Mucosa of gallbladder (tissue), 1 donor: ENCODE measurements around the gene TEX11. TPM values are rescaled to one million over a fixed set of nuclear protein-coding genes. Genes with fewer than 3 reads are reported as not detected.
"Not testable (repeated sequence)": the region's sequence is repeated elsewhere in the genome, so short reads cannot be mapped to it uniquely, and the experiment has no call there.

ENCODE experiments used
- DNase-seq: peaks from one replicate; pipeline ENCODE4 v3.0.0-alpha.2; 2020; ENCODE audit warnings: low spot score
- total RNA-seq: library from RNA; stranded (reverse); gene quantifications from one replicate; pipeline ENCODE4 v1.2.1, GENCODE V29; 2021
- donor health status: DM: no; HTN: no; CAD: no.

The TEX11 gene
- total RNA-seq, result 0.14 TPM

- DNase-seq, result no peak
Observed at GRCh38 chrX:70908541-70908940, at the start of gene TEX11. Gene TEX11 (minus strand): TSS chrX:70908711. CDS start chrX:70907789, 922 bp downstream.

GRCh38 chrX:70954871-70955270 lies 46.4 kb upstream of the TEX11 start:
- no peak for DNase-seq

- DNase-seq, result no peak
Observed at GRCh38 chrX:70924294-70924911, 15.9 kb upstream of the TEX11 start.

- no peak for DNase-seq
Observed at GRCh38 chrX:70922774-70923473, 14.4 kb upstream of the TEX11 start.

GRCh38 chrX:70921709-70922352 lies 13.3 kb upstream of the TEX11 start:
- DNase-seq, result no peak

GRCh38 chrX:70916754-70917153 lies 8.2 kb upstream of the TEX11 start:
- no peak for DNase-seq

GRCh38 chrX:70907900-70908299 lies 611 bp downstream of the TEX11 start:
- no peak for DNase-seq

- DNase-seq, result no peak
Observed at GRCh38 chrX:70901465-70901864, 7.0 kb downstream of the TEX11 start.

- DNase-seq, result not testable (repeated sequence)
Observed at GRCh38 chrX:70890441-70890840, 18.1 kb downstream of the TEX11 start.

GRCh38 chrX:70878902-70879301 lies 29.6 kb downstream of the TEX11 start:
- DNase-seq, result no peak

- no peak for DNase-seq
Observed at GRCh38 chrX:70852294-70852693, 56.2 kb downstream of the TEX11 start.

GRCh38 chrX:70844081-70844480 lies 64.4 kb downstream of the TEX11 start:
- DNase-seq, result not testable (repeated sequence)

- DNase-seq, result not testable (repeated sequence)
Observed at GRCh38 chrX:70843620-70844019, 64.9 kb downstream of the TEX11 start.

GRCh38 chrX:70834589-70834988 lies 73.9 kb downstream of the TEX11 start:
- no peak for DNase-seq

GRCh38 chrX:70826715-70827114 lies 81.8 kb downstream of the TEX11 start:
- DNase-seq, result no peak

GRCh38 chrX:70825366-70825765 lies 83.1 kb downstream of the TEX11 start:
- no peak for DNase-seq

GRCh38 chrX:70808942-70809940 lies 99.3 kb downstream of the TEX11 start:
- no peak for DNase-seq

GRCh38 chrX:70806081-70806480 lies 102.4 kb downstream of the TEX11 start:
- no peak for DNase-seq

- DNase-seq, result not testable (repeated sequence)
Observed at GRCh38 chrX:70796742-70797141, 111.8 kb downstream of the TEX11 start.

GRCh38 chrX:70774223-70774622 lies 134.3 kb downstream of the TEX11 start:
- DNase-seq, result no peak

GRCh38 chrX:70769659-70770227 lies 138.8 kb downstream of the TEX11 start:
- no peak for DNase-seq
